HG02973 (cell line): Measurements from ENCODE around the gene FHL2.

Source experiments
- ATAC-seq: cut with Tn5 transposase; IDR thresholded peaks from one replicate; pipeline ENCODE4 v1.9.1; 2021; ENCODE audit warnings: moderate library complexity; ENCODE audit not compliant: unreplicated experiment

The FHL2 gene, protein sequence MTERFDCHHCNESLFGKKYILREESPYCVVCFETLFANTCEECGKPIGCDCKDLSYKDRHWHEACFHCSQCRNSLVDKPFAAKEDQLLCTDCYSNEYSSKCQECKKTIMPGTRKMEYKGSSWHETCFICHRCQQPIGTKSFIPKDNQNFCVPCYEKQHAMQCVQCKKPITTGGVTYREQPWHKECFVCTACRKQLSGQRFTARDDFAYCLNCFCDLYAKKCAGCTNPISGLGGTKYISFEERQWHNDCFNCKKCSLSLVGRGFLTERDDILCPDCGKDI

GRCh38 chr2:105398336-105399206 is at the start of gene FHL2:
FHL2 (minus strand) TSS chr2:105399051; CDS start chr2:105386516, 12,535 bp downstream.
- ATAC-seq = peak; percentile 100

DNA sequence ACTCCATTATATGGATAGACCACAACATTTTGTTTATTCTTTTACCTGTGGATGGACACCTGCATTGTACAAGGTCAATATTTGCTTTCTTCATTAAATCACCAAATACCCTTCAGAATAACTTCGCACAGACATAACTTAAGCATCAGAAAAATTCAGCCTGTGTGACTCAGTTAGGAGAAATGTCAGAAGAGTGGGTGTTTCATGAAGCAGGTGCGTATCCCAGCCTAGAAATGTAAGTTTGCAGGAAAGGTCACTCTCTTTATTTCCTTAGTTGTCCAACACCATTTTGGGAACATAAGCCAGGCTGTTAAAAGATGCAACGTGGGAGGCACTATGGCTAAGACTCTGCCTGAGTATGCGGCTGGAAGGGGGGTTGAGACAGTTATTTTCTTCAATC is 48.6 kb upstream of the FHL2 start:
- ATAC-seq = no peak

GRCh38 chr2:105446501-105446900 is 47.6 kb upstream of the FHL2 start:
- ATAC-seq = no peak

DNA sequence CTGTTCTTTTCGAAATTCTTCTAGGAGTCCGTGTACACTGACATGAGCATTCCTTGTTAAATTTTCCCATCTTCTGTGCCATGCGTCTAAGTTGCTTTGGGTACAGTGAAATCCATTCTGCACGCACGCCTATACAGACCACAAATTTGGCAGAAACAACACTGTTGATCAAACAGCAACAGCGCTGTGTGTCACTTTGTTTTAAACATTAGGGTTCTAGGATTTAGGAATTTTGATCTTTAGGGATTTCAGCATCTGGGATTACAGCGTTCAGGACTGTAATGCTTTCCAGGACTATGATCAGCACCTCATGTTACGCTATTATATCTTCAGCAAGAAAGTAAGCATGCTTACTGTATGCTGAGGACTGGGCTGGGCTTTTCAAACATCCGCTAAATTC is 47.1 kb upstream of the FHL2 start:
- no peak for ATAC-seq

DNA sequence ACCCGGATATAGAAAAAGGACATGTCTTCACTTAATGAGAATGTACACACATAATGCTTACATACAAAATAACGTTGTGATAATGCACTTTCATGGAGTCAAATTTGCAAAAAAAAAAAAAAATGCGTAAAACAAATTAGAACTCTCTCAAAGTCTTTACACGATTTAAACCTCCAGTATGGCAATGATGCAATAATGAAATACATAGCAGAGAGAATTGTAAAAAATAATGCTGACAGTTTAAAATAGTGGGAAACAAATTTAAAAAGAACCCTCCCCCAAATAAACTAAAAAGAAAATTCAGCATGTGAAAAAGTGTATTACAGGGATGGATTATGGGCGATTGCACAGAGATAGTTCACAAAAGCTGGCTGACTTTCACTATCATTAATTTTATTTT is 46.6 kb upstream of the FHL2 start:
- ATAC-seq = no peak

DNA sequence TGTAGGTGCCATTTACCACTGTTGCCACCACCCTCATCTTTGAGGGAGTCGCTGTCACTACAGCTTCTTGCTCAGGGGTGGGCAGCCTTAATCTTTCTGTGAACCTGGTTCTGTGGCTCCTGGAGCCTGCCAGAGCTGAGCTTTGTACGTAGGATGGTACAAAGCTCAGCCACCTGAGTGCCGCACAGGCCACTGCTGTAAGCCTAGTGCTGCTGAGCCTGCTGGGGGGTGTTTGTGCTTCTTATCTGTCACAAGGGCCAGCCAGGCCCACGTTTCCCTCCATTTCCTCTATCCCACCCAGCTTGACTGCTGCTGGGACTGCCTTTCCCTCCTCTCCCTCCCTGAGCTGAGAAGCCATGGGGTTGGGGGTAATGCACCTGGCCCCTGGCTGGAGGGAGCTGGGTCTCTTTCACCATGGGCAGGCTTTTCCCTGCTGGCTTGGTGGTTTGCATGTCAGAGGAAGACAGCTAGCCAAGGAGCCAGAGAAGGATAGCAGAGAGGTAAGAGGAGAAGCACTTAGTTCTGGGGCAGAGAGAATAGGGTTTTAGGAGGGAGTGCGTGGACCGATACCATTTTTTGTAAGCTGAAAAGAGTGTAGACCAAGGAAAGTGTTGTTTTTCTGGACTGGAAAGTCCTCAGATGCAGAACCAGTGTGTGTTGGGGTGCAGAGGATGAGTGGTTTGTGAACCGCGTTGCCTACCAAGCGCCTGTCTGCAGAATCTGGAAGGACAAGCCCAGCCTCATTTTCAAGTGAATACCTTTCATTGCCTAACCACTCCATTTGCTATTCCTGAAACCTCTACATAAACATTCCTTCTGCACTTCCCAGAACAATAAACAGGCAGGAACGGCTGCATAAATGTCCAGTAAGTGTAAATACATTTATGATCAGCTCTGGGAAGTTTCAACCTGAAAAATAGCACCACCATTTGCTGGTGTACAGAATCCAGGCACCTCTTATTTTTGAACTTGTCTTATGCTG is 45.1 kb upstream of the FHL2 start:
- no peak for ATAC-seq

GRCh38 chr2:105442721-105443120 is 43.9 kb upstream of the FHL2 start:
- ATAC-seq = no peak

GRCh38 chr2:105442056-105442455 is 43.2 kb upstream of the FHL2 start:
- ATAC-seq = no peak

- no peak for ATAC-seq
Measured at GRCh38 chr2:105439141-105439540, 40.3 kb upstream of the FHL2 start.

GRCh38 chr2:105438104-105438929 is 39.5 kb upstream of the FHL2 start:
- ATAC-seq = no peak

- ATAC-seq = no peak
Measured at GRCh38 chr2:105437708-105438103, 38.9 kb upstream of the FHL2 start.

DNA sequence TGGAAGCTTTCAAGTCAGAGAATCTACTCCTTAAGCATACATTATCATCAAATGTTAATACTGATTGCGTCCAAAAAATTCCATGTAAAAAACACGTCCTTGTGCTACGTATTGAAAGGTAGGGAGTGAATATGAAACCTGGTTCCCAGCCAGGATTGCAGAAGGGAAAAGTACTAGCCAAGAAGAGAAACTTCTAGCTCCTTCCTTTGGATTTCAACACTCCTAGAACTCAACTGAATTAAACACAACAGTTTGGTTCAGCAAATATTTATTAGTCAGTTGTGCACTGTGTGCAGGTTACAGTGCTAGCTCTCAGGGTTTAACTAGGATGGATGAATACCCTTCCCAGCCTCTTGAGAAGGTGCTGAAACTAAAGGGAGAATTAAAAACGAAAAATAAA is 33.9 kb upstream of the FHL2 start:
- ATAC-seq = no peak

GRCh38 chr2:105432044-105432399 is 33.2 kb upstream of the FHL2 start:
- no peak for ATAC-seq

GRCh38 chr2:105431367-105432043 is 32.7 kb upstream of the FHL2 start:
- no peak for ATAC-seq

DNA sequence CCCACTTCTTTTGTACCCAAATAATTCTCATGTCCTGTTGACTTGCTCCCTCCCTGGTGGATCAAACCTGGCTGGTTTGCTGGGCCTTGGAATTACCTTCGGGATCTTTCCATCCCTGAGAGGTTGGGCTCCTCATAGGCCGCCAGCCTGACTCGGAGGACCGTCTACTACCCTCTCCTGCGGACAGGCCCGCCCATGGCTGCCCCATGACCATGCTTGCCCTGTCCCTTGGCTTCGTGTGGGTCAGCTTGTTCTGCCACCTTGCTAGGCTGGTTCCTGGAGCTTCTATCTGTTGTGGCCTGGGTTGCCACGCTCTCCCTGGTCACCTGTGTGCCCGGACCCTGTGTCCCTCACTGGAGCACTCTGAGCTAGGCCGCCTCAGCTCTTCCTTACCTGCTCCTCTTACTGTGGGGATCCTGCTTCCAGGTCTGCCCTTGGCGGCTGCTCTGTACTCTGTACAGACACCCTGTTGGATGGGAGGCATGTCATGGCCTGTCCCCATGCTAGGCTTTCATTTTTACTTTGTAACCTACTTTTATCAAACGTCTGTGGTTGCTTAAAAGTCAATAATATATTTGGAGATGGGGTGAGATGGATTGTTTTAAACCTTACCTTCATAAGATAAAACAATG is 29.7 kb upstream of the FHL2 start:
- no peak for ATAC-seq

DNA sequence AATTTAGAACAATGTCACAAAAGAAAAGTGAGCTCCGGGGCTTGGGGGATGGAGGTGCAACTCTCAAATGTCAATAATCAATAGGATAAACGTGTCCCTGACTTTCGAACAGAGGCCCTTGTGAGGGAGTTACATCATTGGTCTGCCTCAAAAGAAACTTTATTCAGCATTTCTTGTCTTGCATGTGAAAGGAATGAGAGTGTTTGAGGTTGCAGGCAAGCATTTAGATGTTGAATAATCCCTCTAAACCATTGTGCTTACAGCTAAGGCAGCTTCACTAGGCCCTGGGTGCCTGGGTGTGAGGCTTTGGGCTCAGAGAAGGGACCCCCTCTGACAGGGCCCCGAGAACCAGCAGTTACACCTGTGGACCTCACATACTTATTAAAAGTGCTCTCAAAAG is 28.6 kb upstream of the FHL2 start:
- no peak for ATAC-seq

GRCh38 chr2:105426626-105427292 is 27.9 kb upstream of the FHL2 start:
- no peak for ATAC-seq

GRCh38 chr2:105425936-105426625 is 27.2 kb upstream of the FHL2 start:
- ATAC-seq = no peak
